OCI-LY1 (cell line): ENCODE measurements around the gene SUGCT.

Experiments used
- H2AFZ ChIP-seq: fragments of 200-600 bp; sonication (generic), shearing (Covaris generic); 2 replicates; pipeline ENCODE4 v1.6.0; 2014; ENCODE audit warnings: antibody characterized with exemption, mild to moderate bottlenecking, low read length
- H3F3A ChIP-seq: fragments of 200-600 bp; sonication (generic), shearing (Covaris generic); 2 replicates; pipeline ENCODE4 v1.6.0; 2014; ENCODE audit warnings: mild to moderate bottlenecking, antibody characterized with exemption, low read length, moderate library complexity; ENCODE audit not compliant: insufficient read depth
- H3K27ac ChIP-seq: fragments of 200-600 bp; sonication (generic); 2 replicates; pipeline ENCODE4 v1.5.1; 2014; ENCODE audit warnings: low read length, mixed run types, mild to moderate bottlenecking, low read depth; ENCODE audit not compliant: poor library complexity, severe bottlenecking
- H3K27me3 ChIP-seq: fragments of 200-600 bp; sonication (generic); 2 replicates; pipeline ENCODE4 v1.6.0; 2014; ENCODE audit warnings: antibody characterized with exemption, mild to moderate bottlenecking, low read length, moderate library complexity; ENCODE audit not compliant: insufficient read depth
- H3K36me3 ChIP-seq: fragments of 200-600 bp; sonication (generic); 2 replicates; pipeline ENCODE4 v1.6.1; 2014; ENCODE audit warnings: mild to moderate bottlenecking, antibody characterized with exemption, low read length, moderate library complexity, mixed read lengths; ENCODE audit not compliant: insufficient read depth
- H3K4me1 ChIP-seq: fragments of 200-600 bp; sonication (generic); 2 replicates; pipeline ENCODE4 v1.5.1; 2014; ENCODE audit warnings: mild to moderate bottlenecking, low read length, moderate library complexity; ENCODE audit not compliant: insufficient read depth, severe bottlenecking
- H3K4me2 ChIP-seq: fragments of 200-600 bp; sonication (generic), shearing (Covaris generic); 2 replicates; pipeline ENCODE4 v1.6.1; 2014; ENCODE audit warnings: low read length
- H3K4me3 ChIP-seq: fragments of 200-600 bp; sonication (generic); 2 replicates; pipeline ENCODE4 v1.5.1; 2014; ENCODE audit warnings: low read length, low read depth, mild to moderate bottlenecking, mixed read lengths; ENCODE audit not compliant: poor library complexity, severe bottlenecking
- H3K79me2 ChIP-seq: fragments of 200-600 bp; shearing (Covaris generic); 2 replicates; pipeline ENCODE4 v1.6.1; 2016; ENCODE audit warnings: mixed run types, low read length, mixed read lengths; ENCODE audit not compliant: insufficient read depth
- H3K9ac ChIP-seq: fragments of 200-600 bp; sonication (generic), shearing (Covaris generic); 2 replicates; pipeline ENCODE4 v1.6.1; 2014; ENCODE audit warnings: mild to moderate bottlenecking, low read length, mixed read lengths
- H3K9me2 ChIP-seq: fragments of 200-600 bp; sonication (generic), shearing (Covaris generic); 2 replicates; pipeline ENCODE4 v1.6.1; 2014; ENCODE audit warnings: low read depth, mild to moderate bottlenecking, low read length, mixed read lengths
- H3K9me3 ChIP-seq: fragments of 200-600 bp; shearing (Covaris generic); 2 replicates; pipeline ENCODE4 v1.6.1; 2014; ENCODE audit warnings: low read length, mixed read lengths
- H4K20me1 ChIP-seq: fragments of 200-600 bp; sonication (generic), shearing (Covaris generic); 2 replicates; pipeline ENCODE4 v1.6.0; 2016; ENCODE audit warnings: mild to moderate bottlenecking, low read length; ENCODE audit not compliant: insufficient read depth
- EZH2 ChIP-seq: fragments of 200-600 bp; sonication (generic), shearing (Covaris generic); IDR thresholded peaks from 2 replicates; pipeline ENCODE4 v1.8.0; 2017; ENCODE audit warnings: borderline replicate concordance, mixed run types, mild to moderate bottlenecking, antibody characterized with exemption, low read length, moderate library complexity, mixed read lengths
- TF ChIP-seq, protein P1 (sequence below): fragments of 200-600 bp; sonication (generic), shearing (Covaris generic); IDR thresholded peaks from 2 replicates; pipeline ENCODE4 v1.5.1; 2017; ENCODE audit warnings: mild to moderate bottlenecking, antibody characterized with exemption, low read length, moderate library complexity, mixed read lengths

The SUGCT gene

DNA sequence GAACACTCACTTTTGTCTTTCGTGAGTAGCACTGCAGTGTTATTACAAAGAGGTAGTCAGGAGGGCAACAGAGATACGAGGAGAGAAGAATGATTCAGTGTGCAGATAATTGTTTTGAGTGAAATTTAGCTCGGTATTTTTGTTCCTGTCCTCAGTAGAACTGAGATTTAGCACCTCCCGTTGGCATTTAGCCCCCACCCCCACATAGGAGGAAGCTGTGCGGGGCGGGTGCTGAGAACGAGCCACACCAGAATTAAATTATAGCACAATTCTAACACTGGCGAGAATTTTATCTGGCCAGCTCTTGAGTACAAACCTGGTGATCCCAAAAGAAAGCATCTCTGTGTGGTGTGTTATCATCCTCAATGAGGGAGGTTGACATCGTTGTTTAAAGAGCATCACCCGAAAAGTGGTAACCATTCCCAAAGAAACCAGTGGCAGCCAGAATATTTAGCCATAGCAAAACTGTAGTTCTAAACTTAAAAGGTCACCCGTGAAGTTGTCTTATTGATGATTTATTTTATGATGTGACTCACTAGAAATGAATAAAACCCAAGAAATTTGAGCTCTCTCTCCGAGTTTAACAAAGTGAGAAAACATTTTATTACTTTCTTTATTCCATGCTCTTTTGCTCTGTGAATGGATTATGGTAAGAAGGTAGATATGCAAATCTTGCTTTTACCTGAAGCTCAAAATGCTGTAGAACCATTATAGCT lies 612.2 kb downstream of the SUGCT start:
- no peaks in the 10 kb centered on the region for H3K36me3 ChIP-seq
- H3K79me2 ChIP-seq: no peaks in the 10 kb centered on the region
- no peaks in the 10 kb centered on the region for H3K27me3 ChIP-seq
- H3K4me1 ChIP-seq: no peaks in the 10 kb centered on the region
- TF ChIP-seq, protein P1, sequence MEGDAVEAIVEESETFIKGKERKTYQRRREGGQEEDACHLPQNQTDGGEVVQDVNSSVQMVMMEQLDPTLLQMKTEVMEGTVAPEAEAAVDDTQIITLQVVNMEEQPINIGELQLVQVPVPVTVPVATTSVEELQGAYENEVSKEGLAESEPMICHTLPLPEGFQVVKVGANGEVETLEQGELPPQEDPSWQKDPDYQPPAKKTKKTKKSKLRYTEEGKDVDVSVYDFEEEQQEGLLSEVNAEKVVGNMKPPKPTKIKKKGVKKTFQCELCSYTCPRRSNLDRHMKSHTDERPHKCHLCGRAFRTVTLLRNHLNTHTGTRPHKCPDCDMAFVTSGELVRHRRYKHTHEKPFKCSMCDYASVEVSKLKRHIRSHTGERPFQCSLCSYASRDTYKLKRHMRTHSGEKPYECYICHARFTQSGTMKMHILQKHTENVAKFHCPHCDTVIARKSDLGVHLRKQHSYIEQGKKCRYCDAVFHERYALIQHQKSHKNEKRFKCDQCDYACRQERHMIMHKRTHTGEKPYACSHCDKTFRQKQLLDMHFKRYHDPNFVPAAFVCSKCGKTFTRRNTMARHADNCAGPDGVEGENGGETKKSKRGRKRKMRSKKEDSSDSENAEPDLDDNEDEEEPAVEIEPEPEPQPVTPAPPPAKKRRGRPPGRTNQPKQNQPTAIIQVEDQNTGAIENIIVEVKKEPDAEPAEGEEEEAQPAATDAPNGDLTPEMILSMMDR: no peak
- TF ChIP-seq EZH2: no peak
- H3K4me2 ChIP-seq: no peak overlapping the region
- no peaks in the 10 kb centered on the region for H4K20me1 ChIP-seq
- H3K27ac ChIP-seq: no peak overlapping the region
- no peaks in the 10 kb centered on the region for H3F3A ChIP-seq
- H2AFZ ChIP-seq: no peak overlapping the region
- no peaks in the 10 kb centered on the region for H3K9me3 ChIP-seq
- H3K9me2 ChIP-seq: no peaks in the 10 kb centered on the region
- H3K4me3 ChIP-seq: no peak overlapping the region
- no peak overlapping the region for H3K9ac ChIP-seq

DNA sequence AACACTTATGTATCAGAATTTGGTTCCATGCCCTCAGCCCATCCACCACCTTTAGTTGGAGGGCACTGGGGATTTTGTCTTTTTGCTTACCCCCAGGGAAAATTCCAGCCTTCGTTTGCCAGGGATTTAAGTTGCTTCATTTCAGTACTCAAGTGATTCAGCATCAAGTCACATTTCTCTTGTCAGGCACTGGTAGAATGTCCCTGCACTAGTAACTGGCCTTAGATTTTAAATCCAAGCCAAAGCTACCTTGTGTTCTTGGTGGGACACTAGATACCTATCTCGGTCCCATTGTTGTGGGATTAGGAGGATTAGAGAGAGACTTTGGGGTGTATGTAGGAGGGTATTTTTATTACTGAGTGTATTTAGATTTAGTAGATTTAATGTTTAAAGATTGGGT lies 613.1 kb downstream of the SUGCT start:
- H4K20me1 ChIP-seq: no peaks in the 10 kb centered on the region
- no peaks in the 10 kb centered on the region for H3K36me3 ChIP-seq
- no peak overlapping the region for H3K4me2 ChIP-seq
- H2AFZ ChIP-seq: no peak overlapping the region
- no peaks in the 10 kb centered on the region for H3K9me3 ChIP-seq
- H3K9me2 ChIP-seq: no peaks in the 10 kb centered on the region
- no peak overlapping the region for H3K9ac ChIP-seq
- no peaks in the 10 kb centered on the region for H3K27me3 ChIP-seq
- H3F3A ChIP-seq: no peaks in the 10 kb centered on the region
- no peaks in the 10 kb centered on the region for H3K79me2 ChIP-seq
- TF ChIP-seq, protein P1: no peak
- TF ChIP-seq EZH2: no peak
- H3K4me1 ChIP-seq: no peaks in the 10 kb centered on the region
- H3K27ac ChIP-seq: no peak overlapping the region
- H3K4me3 ChIP-seq: no peak overlapping the region

DNA sequence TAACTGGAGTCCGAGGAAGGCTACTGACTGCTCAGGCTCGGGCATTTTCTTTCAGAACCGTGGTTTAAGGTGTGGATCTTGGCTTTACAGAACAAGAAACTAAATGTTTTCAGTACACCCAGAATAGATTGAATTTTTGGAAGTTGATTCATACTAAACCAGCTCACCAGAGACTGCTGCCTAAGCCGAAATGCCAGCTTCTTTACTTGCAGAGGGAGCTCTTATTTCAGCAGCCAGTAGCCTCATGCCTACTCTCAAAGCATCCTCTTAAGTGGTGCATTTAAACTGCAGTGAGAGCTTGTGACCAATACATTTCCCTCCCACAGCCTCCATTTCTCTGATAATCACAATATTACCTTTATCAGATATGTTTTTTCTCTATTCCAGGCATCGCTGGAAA lies 615.1 kb downstream of the SUGCT start:
- no peaks in the 10 kb centered on the region for H3K27me3 ChIP-seq
- no peaks in the 10 kb centered on the region for H3K9me3 ChIP-seq
- H3K4me3 ChIP-seq: no peak overlapping the region
- H3K4me2 ChIP-seq: no peak overlapping the region
- TF ChIP-seq EZH2: no peak
- TF ChIP-seq, protein P1: no peak
- no peaks in the 10 kb centered on the region for H3F3A ChIP-seq
- H3K4me1 ChIP-seq: no peaks in the 10 kb centered on the region
- H3K9me2 ChIP-seq: no peaks in the 10 kb centered on the region
- no peaks in the 10 kb centered on the region for H4K20me1 ChIP-seq
- no peaks in the 10 kb centered on the region for H3K79me2 ChIP-seq
- no peaks in the 10 kb centered on the region for H3K36me3 ChIP-seq
- H2AFZ ChIP-seq: no peak overlapping the region
- H3K27ac ChIP-seq: no peak overlapping the region
- no peak overlapping the region for H3K9ac ChIP-seq
